Naive B cell (primary cell): ENCODE measurements around the gene ARMC8. TPM values are rescaled to one million over a fixed set of nuclear protein-coding genes. Genes with fewer than 3 reads are reported as not detected.

Experiments used
- ATAC-seq, 2 donors: fragments of 150-1000 bp; cut with Tn5 transposase; 2 replicates each; pipeline ENCODE4 v1.10.0; 2021; ENCODE audit warnings: low read depth in 2 of 2, mild to moderate bottlenecking in 2 of 2, moderate library complexity in 2 of 2
- DNase-seq: peaks from one replicate; pipeline ENCODE4 v3.0.0; 2022
- H3K27ac Mint-ChIP-seq, 6 donors: one replicate each; pipeline ENCODE4 v1.8.0; 2020 to 2022; ENCODE audit warnings: mild to moderate bottlenecking in 6 of 6, mixed read lengths in 6 of 6, moderate library complexity in 5 of 6, inconsistent platforms in 2 of 6
- H3K27me3 Mint-ChIP-seq, 3 donors: one replicate each; pipeline ENCODE4 v1.8.0; 2021 to 2022; ENCODE audit warnings: mixed read lengths in 3 of 3, mild to moderate bottlenecking in 1 of 3
- H3K36me3 Mint-ChIP-seq, 2 donors: one replicate each; pipeline ENCODE4 v1.8.0; 2020 to 2022; ENCODE audit warnings: mixed read lengths in 2 of 2, inconsistent platforms in 1 of 2, mild to moderate bottlenecking in 1 of 2
- H3K4me1 Mint-ChIP-seq, 3 donors: one replicate each; pipeline ENCODE4 v1.8.0; 2020 to 2022; ENCODE audit warnings: mixed read lengths in 3 of 3, inconsistent platforms in 1 of 3, mild to moderate bottlenecking in 1 of 3, moderate library complexity in 1 of 3
- H3K4me3 Mint-ChIP-seq, 8 donors: one replicate each; pipeline ENCODE4 v1.8.0; 2020 to 2022; ENCODE audit warnings: mild to moderate bottlenecking in 8 of 8, mixed read lengths in 8 of 8, moderate library complexity in 8 of 8, inconsistent platforms in 2 of 8
- H3K9me3 Mint-ChIP-seq, 7 donors: one replicate each; pipeline ENCODE4 v1.8.0; 2020 to 2022; ENCODE audit warnings: mixed read lengths in 7 of 7, mild to moderate bottlenecking in 5 of 7, inconsistent platforms in 2 of 7, moderate library complexity in 1 of 7
- polyA plus RNA-seq, 6 donors: library from polyadenylated mRNA; unstranded; fragments of 300-500 nt; fragmentation: Illumina TruSeq; gene quantifications; one replicate each; pipeline ENCODE4 v1.2.3, GENCODE V29; 2021; ENCODE audit warnings: low read depth in 6 of 6

Gene ARMC8
- polyA plus RNA-seq, 6 donors from 2014 or later = 47.4 to 70.5 (median 57.3) TPM

DNA sequence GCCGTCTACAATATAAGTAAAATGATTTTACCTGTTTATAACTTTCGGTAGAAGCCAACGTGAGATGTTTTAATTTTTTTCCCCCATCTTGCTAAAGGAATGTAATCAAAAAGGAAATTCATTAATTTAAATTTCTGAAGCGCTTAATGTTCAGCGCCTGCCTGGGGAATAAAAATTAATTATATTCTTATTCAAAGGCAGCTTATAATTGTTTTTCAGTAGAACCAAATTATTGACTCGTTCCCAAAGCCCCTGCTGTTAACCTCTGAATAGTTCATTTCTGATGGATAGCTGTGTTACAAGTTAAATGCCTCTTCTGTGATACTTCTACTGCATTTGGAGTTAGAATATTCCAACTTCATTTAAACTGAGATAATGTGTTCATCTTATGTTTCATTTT is 51.6 kb downstream of the ARMC8 start:
- DNase-seq (no peak), ATAC-seq (no peak)
- no peak overlapping the region for H3K4me3 Mint-ChIP-seq
- peaks cover 14 to 21% of the 10 kb centered on the region in 2 donors for H3K36me3 Mint-ChIP-seq
- no peak overlapping the region for H3K27ac Mint-ChIP-seq
- no peaks in the 10 kb centered on the region for H3K27me3 Mint-ChIP-seq
- H3K9me3 Mint-ChIP-seq = no peaks in the 10 kb centered on the region
- H3K4me1 Mint-ChIP-seq = no peaks in the 10 kb centered on the region

DNA sequence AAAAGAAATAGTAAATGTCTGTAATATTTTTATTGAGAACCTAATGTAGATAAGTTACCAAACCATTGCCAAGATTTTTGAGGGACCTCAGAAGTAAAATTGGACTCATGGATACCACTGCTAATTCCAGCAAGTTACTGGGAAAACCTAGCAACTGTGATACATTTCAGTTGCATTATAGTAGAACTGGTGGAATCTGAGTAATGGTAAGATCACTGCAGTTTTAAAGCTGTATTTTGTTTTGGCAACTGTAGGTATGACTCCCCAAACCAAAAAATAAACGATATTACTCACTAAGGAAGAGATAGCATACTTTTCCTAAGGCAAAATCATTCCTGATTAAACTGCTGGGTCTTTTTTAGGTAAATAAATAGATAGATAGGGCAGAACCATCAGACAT is 54.0 kb downstream of the ARMC8 start:
- no peaks in the 10 kb centered on the region for H3K9me3 Mint-ChIP-seq
- H3K27ac Mint-ChIP-seq = no peak overlapping the region
- DNase-seq (no peak), ATAC-seq (no peak)
- H3K27me3 Mint-ChIP-seq = no peaks in the 10 kb centered on the region
- H3K36me3 Mint-ChIP-seq = peaks cover 17 to 25% of the 10 kb centered on the region in 2 donors
- no peaks in the 10 kb centered on the region for H3K4me1 Mint-ChIP-seq
- H3K4me3 Mint-ChIP-seq = no peak overlapping the region

GRCh38 chr3:138241676-138242075 is 54.6 kb downstream of the ARMC8 start:
- H3K27me3 Mint-ChIP-seq = no peaks in the 10 kb centered on the region
- peaks cover 22 to 30% of the 10 kb centered on the region in 2 donors for H3K36me3 Mint-ChIP-seq
- DNase-seq (no peak), ATAC-seq (no peak)
- no peaks in the 10 kb centered on the region for H3K4me1 Mint-ChIP-seq
- no peak overlapping the region for H3K4me3 Mint-ChIP-seq
- H3K27ac Mint-ChIP-seq = no peak overlapping the region
- H3K9me3 Mint-ChIP-seq = no peaks in the 10 kb centered on the region

GRCh38 chr3:138242466-138242865 is 55.4 kb downstream of the ARMC8 start:
- H3K9me3 Mint-ChIP-seq = no peaks in the 10 kb centered on the region
- DNase-seq (no peak), ATAC-seq (no peak)
- H3K4me3 Mint-ChIP-seq = no peak overlapping the region
- H3K27me3 Mint-ChIP-seq = no peaks in the 10 kb centered on the region
- peaks cover 26 to 36% of the 10 kb centered on the region in 2 donors for H3K36me3 Mint-ChIP-seq
- H3K4me1 Mint-ChIP-seq = no peaks in the 10 kb centered on the region
- H3K27ac Mint-ChIP-seq = no peak overlapping the region

GRCh38 chr3:138245026-138245425 is 57.9 kb downstream of the ARMC8 start:
- Mint-ChIP-seq H3K36me3 (peaks cover 37 to 56% of the 10 kb centered on the region in 2 donors), H3K27me3 (no peaks in the 10 kb centered on the region), H3K4me3 (no peak overlapping the region), H3K9me3 (no peaks in the 10 kb centered on the region), H3K4me1 (no peaks in the 10 kb centered on the region), H3K27ac (peak overlapping the region in 1 of 6 donors; percentile 69)
- ATAC-seq (no peak), DNase-seq (no peak)

- Mint-ChIP-seq H3K27ac (no peak overlapping the region), H3K27me3 (no peaks in the 10 kb centered on the region)
- no peak for ATAC-seq
These were observed 62.5 kb downstream of the ARMC8 start for GRCh38 chr3:138249636-138250035.

GRCh38 chr3:138253609-138254008 is 66.5 kb downstream of the ARMC8 start:
- Mint-ChIP-seq H3K4me1 (no peaks in the 10 kb centered on the region), H3K36me3 (peaks cover 0 to 16% of the 10 kb centered on the region in 2 donors), H3K4me3 (no peak overlapping the region), H3K9me3 (no peaks in the 10 kb centered on the region), H3K27ac (no peak overlapping the region), H3K27me3 (no peaks in the 10 kb centered on the region)
- no peak for DNase-seq
- no peak for ATAC-seq

More at GRCh38 chr3:138249636-138250035, 62.5 kb downstream of the ARMC8 start:
- no peak for DNase-seq
- H3K36me3 Mint-ChIP-seq = peaks cover 29 to 45% of the 10 kb centered on the region in 2 donors
- H3K9me3 Mint-ChIP-seq = no peaks in the 10 kb centered on the region
- no peaks in the 10 kb centered on the region for H3K4me1 Mint-ChIP-seq
- no peak overlapping the region for H3K4me3 Mint-ChIP-seq

- Mint-ChIP-seq H3K27me3 (no peaks in the 10 kb centered on the region), H3K36me3 (peaks cover 0 to 12% of the 10 kb centered on the region in 2 donors), H3K4me3 (no peak overlapping the region), H3K9me3 (no peaks in the 10 kb centered on the region), H3K27ac (no peak overlapping the region), H3K4me1 (no peaks in the 10 kb centered on the region)
- ATAC-seq = no peak
- no peak for DNase-seq
These were observed 67.1 kb downstream of the ARMC8 start for GRCh38 chr3:138254216-138254615.

DNA sequence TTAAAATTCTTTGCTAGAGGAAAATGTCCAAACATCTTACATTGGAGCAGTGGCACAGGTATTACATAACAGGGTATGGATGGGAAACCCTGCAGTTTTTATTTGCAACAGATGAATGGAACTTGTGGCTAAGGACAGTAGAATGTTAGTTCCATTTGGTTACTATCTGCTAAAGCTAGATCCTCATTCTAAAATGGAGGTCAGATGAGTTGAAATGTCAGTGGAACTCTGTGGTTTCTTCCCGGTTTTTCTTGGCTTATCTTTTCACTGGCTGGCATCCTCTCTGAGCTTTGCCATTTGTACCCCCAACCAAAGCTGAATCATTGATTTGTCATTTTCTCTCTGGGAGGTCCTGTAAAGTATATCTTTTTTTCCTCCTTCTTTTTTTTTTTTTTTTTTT is 68.9 kb downstream of the ARMC8 start:
- Mint-ChIP-seq H3K36me3 (peaks cover 0 to 4% of the 10 kb centered on the region in 2 donors), H3K9me3 (no peaks in the 10 kb centered on the region), H3K4me1 (no peaks in the 10 kb centered on the region), H3K27me3 (no peaks in the 10 kb centered on the region), H3K27ac (no peak overlapping the region), H3K4me3 (no peak overlapping the region)
- ATAC-seq (no peak), DNase-seq (no peak)

DNA sequence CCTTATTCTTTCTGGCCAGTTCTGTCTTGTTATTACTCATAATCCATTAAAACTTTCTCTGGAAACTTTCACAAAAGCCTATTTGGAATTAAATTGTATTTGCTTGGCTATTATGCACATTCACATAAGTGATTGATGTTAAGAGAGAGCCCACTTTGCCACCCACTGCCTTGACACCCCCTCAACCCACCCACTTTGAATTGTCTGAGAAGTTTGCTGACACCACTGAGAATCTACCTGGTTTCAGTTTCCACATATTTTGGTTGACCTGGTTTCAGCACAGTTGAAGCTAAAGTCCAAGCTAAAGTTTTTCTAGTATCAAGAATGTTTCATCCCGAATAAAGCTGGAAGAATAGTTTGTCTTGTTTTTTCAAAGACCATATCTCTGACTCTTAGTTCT is 70.9 kb downstream of the ARMC8 start:
- peak overlapping the region in 1 of 6 donors; percentile 44 for H3K27ac Mint-ChIP-seq
- peaks cover 6 to 11% of the 10 kb centered on the region in 2 donors for H3K36me3 Mint-ChIP-seq
- H3K27me3 Mint-ChIP-seq = no peaks in the 10 kb centered on the region
- H3K9me3 Mint-ChIP-seq = no peaks in the 10 kb centered on the region
- no peak overlapping the region for H3K4me3 Mint-ChIP-seq
- ATAC-seq (no peak), DNase-seq (no peak)
- H3K4me1 Mint-ChIP-seq = peaks cover 0 to 5% (median 0%) of the 10 kb centered on the region in 3 donors

- no peak for DNase-seq
- H3K4me3 Mint-ChIP-seq = no peak overlapping the region
- H3K27me3 Mint-ChIP-seq = no peaks in the 10 kb centered on the region
- ATAC-seq = no peak
- peaks cover 6 to 19% of the 10 kb centered on the region in 2 donors for H3K36me3 Mint-ChIP-seq
- peak overlapping the region in 1 of 6 donors; percentile 10 for H3K27ac Mint-ChIP-seq
- peaks cover 0 to 5% (median 0%) of the 10 kb centered on the region in 3 donors for H3K4me1 Mint-ChIP-seq
- H3K9me3 Mint-ChIP-seq = no peaks in the 10 kb centered on the region
These were observed 72.0 kb downstream of the ARMC8 start for GRCh38 chr3:138259126-138259525.

- Mint-ChIP-seq H3K27ac (peak overlapping the region in 1 of 6 donors; percentile 10), H3K36me3 (peaks cover 13 to 20% of the 10 kb centered on the region in 2 donors), H3K9me3 (no peaks in the 10 kb centered on the region), H3K4me1 (peaks cover 0 to 5% (median 0%) of the 10 kb centered on the region in 3 donors), H3K27me3 (no peaks in the 10 kb centered on the region), H3K4me3 (no peak overlapping the region)
- no peak for DNase-seq
- no peak for ATAC-seq
These were observed 73.5 kb downstream of the ARMC8 start for GRCh38 chr3:138260611-138261010.

GRCh38 chr3:138263104-138263503 is 76.0 kb downstream of the ARMC8 start:
- Mint-ChIP-seq H3K27me3 (no peaks in the 10 kb centered on the region), H3K4me3 (no peak overlapping the region), H3K27ac (no peak overlapping the region), H3K36me3 (peaks cover 23 to 31% of the 10 kb centered on the region in 2 donors), H3K4me1 (peaks cover 0 to 5% (median 0%) of the 10 kb centered on the region in 3 donors), H3K9me3 (no peaks in the 10 kb centered on the region)
- ATAC-seq = no peak
- no peak for DNase-seq

- peaks cover 0 to 5% (median 0%) of the 10 kb centered on the region in 3 donors for H3K4me1 Mint-ChIP-seq
- peaks cover 23 to 31% of the 10 kb centered on the region in 2 donors for H3K36me3 Mint-ChIP-seq
- no peak overlapping the region for H3K4me3 Mint-ChIP-seq
- ATAC-seq (no peak), DNase-seq (no peak)
- no peaks in the 10 kb centered on the region for H3K27me3 Mint-ChIP-seq
- peak overlapping the region in 1 of 6 donors; percentile 13 for H3K27ac Mint-ChIP-seq
- no peaks in the 10 kb centered on the region for H3K9me3 Mint-ChIP-seq
These were observed 78.6 kb downstream of the ARMC8 start for GRCh38 chr3:138265745-138266144.

DNA sequence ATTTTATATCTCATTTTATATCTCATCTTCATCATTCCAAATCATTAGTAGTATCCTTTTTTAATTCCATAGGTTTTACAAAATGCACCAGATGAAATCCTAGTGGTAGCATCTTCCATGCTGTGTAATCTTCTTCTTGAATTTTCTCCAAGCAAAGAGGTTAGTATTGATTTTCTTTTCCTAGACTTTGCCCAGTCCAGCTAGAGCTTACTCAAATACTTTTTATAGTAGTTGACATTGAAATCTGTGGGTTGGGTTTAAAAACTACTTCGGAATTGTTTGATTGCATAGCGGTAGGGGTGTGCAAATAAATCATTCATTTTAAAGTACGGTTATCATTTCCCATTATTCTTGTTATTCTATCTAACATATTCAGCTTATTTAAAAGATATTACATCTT is 80.0 kb downstream of the ARMC8 start:
- no peaks in the 10 kb centered on the region for H3K9me3 Mint-ChIP-seq
- H3K27me3 Mint-ChIP-seq = no peaks in the 10 kb centered on the region
- H3K4me1 Mint-ChIP-seq = peaks cover 0 to 6% (median 2%) of the 10 kb centered on the region in 3 donors
- peaks cover 22 to 32% of the 10 kb centered on the region in 2 donors for H3K36me3 Mint-ChIP-seq
- ATAC-seq (no peak), DNase-seq (no peak)
- H3K4me3 Mint-ChIP-seq = no peak overlapping the region
- H3K27ac Mint-ChIP-seq = peak overlapping the region in 1 of 6 donors; percentile 44
